Skeletal muscle tissue (tissue), 4 donors: Measurements from ENCODE around the gene PLCD4. TPM values are rescaled to one million over a fixed set of nuclear protein-coding genes. Genes with fewer than 3 reads are reported as not detected.

Source experiments
- H3K27ac ChIP-seq: one replicate; pipeline ENCODE4 v1.7.0; 2013; ENCODE audit warnings: mild to moderate bottlenecking, low read depth, low read length, inconsistent platforms
- H3K27me3 ChIP-seq, 3 donors: one replicate each; pipeline ENCODE4 v1.7.0; 2013; ENCODE audit warnings: low read length in 3 of 3; ENCODE audit not compliant: control insufficient read depth in 3 of 3, insufficient read depth in 3 of 3
- H3K36me3 ChIP-seq, 3 donors: one replicate each; pipeline ENCODE4 v1.7.0; 2013; ENCODE audit warnings: low read length in 3 of 3; ENCODE audit not compliant: control insufficient read depth in 3 of 3, insufficient read depth in 3 of 3
- H3K4me1 ChIP-seq, 3 donors: one replicate each; pipeline ENCODE4 v1.7.0; 2013; ENCODE audit warnings: low read length in 3 of 3, mild to moderate bottlenecking in 3 of 3; ENCODE audit not compliant: control insufficient read depth in 3 of 3, insufficient read depth in 3 of 3
- H3K4me3 ChIP-seq, 3 donors: one replicate each; pipeline ENCODE4 v1.7.0; 2013; ENCODE audit warnings: low read length in 3 of 3
- H3K9ac ChIP-seq, 3 donors: one replicate each; pipeline ENCODE4 v1.7.0; 2013; ENCODE audit warnings: low read length in 3 of 3, mild to moderate bottlenecking in 3 of 3, moderate library complexity in 2 of 3, low read depth in 1 of 3
- H3K9me3 ChIP-seq, 3 donors: one replicate each; pipeline ENCODE4 v1.7.0; 2013; ENCODE audit warnings: low read length in 3 of 3; ENCODE audit not compliant: control insufficient read depth in 3 of 3
- total RNA-seq: library from RNA; depleted of rRNA; stranded (reverse); fragments of >200 nt; gene quantifications from one replicate; pipeline ENCODE4 v1.2.3, GENCODE V29; 2014
- donor health status: Osteomylitis.

The PLCD4 gene
- total RNA-seq, 1 donor from 2014 or later = 27.7 TPM

DNA sequence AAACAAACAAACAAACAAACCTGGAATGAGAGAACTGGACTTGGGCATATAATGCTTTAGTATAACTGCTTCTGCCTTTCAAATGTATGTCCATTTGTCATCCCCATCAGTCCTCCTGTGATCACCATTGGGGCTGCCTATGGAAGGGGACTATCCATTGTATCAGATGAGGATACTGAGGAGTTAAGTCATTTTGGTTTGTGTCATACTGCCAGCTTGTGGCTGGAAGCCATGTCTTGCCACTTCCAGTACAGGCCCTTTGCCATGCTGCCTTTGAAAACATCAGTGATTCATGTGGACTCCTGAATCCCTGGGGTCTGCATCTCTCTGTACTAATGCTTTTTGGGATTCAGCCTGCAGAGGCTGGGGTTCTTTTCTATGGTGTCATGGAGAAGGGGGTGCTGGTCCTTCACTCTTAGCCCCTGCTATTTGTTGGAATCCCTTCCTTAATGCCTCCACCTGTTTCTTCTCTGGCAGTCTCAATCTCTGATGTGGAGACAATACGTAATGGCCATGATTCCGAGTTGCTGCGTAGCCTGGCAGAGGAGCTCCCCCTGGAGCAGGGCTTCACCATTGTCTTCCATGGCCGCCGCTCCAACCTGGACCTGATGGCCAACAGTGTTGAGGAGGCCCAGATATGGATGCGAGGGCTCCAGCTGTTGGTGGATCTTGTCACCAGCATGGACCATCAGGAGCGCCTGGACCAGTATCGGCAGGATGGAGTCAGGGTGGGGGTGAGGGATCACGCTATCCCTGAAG is 10.6 kb downstream of the PLCD4 start:
- no peaks in the 10 kb centered on the region for H3K27me3 ChIP-seq
- no peaks in the 10 kb centered on the region for H3K9me3 ChIP-seq
- H3K4me3 ChIP-seq = no peak overlapping the region
- no peak overlapping the region for H3K27ac ChIP-seq
- no peak overlapping the region for H3K9ac ChIP-seq
- peaks cover 14 to 30% (median 18%) of the 10 kb centered on the region in 3 donors for H3K4me1 ChIP-seq
- peaks cover 17 to 51% (median 21%) of the 10 kb centered on the region in 3 donors for H3K36me3 ChIP-seq

DNA sequence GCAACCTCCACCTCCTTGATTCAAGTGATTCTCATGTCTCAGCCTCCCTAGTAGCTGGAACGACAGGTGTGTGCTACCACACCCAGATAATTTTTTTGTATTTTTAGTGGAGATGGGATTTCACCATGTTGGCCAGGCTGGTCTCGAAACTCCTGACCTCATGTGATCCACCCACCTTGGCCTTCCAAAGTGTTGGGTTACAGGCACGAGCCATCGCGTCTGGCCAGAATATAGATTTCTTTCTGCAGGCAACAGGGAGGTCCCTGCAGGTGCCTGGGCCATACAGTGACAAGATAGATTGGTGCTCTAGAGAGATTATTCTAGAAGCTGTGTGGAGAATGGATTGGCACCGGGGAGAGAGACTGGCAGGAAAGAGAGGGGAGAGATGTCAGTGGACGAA is 13.3 kb downstream of the PLCD4 start:
- Histone ChIP-seq H3K36me3 (peaks cover 14 to 57% (median 25%) of the 10 kb centered on the region in 3 donors), H3K4me3 (no peak overlapping the region), H3K9me3 (no peaks in the 10 kb centered on the region), H3K27me3 (no peaks in the 10 kb centered on the region), H3K4me1 (peaks cover 10 to 17% (median 10%) of the 10 kb centered on the region in 3 donors), H3K9ac (no peak overlapping the region), H3K27ac (no peak overlapping the region)

DNA sequence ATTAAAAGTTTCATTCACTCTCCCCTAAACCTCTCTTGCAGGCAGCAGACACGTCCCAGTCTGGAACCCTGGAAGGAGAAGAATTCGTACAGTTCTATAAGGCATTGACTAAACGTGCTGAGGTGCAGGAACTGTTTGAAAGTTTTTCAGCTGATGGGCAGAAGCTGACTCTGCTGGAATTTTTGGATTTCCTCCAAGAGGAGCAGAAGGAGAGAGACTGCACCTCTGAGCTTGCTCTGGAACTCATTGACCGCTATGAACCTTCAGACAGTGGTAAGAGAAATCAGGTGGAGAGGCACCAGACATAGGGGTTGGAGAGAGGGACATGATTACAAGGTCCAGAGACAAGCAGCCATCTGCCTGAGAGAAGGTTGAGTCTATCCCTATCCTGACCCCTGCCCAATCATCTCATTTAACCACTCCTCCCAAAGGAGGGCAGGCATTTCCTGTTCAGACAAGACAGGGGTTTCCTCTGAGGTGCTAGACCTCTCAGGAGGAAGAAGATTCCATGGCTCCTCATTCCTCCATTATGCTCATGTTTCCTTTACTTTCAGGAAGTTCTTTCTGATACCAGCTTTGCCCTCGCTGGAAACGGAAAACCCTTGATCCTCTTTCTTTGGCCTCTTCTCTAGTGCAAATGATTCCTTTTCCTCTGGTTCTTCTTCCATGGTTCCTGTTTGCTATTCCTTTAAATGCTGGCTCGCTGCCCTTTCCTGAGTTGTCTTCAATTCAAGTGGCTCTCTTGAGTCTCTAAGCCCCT is 15.1 kb downstream of the PLCD4 start:
- Histone ChIP-seq H3K9me3 (no peaks in the 10 kb centered on the region), H3K27ac (no peak overlapping the region), H3K27me3 (no peaks in the 10 kb centered on the region), H3K36me3 (peaks cover 21 to 58% (median 27%) of the 10 kb centered on the region in 3 donors), H3K9ac (no peak overlapping the region), H3K4me3 (no peak overlapping the region), H3K4me1 (peaks cover 9 to 17% (median 10%) of the 10 kb centered on the region in 3 donors)

DNA sequence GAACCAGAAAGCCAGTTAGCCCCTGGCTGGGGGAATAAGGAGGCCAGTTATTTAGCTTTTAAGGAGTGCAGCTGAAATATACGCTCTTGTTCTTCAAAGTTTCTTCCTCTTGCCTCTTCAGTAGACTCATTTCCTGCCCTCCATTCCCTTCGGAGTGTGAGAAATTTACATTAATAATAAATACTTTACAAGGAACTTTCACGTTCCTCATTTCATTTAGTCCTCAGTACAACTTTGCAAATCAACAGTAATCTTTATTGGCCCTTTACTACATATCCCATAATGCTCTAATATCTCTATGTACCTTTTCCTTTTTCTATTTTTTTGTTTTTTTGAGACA is 15.6 kb downstream of the PLCD4 start:
- Histone ChIP-seq H3K27ac (no peak overlapping the region), H3K36me3 (peaks cover 25 to 60% (median 32%) of the 10 kb centered on the region in 3 donors)

DNA sequence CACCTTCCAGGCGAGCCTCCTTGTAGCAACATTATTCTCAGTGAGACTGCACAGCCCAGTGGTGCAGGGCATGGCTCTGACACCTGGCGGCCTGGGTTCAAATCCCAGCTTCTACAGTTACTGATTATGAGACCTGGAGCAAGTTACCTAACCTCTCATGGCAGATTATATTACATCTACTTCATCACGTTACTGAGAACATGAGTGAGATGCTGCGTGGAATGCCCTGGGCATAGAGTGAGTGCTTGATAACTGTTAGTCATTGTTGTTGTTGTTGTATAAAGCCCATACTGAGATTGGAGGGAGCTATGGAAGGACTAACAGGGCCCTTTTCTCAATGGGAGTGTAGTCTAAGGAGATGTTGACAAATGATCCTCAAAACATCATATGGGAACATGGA is 18.7 kb downstream of the PLCD4 start:
- H3K4me3 ChIP-seq = no peak overlapping the region
- H3K27me3 ChIP-seq = no peaks in the 10 kb centered on the region
- H3K4me1 ChIP-seq = peaks cover 6 to 10% (median 8%) of the 10 kb centered on the region in 3 donors
- no peak overlapping the region for H3K27ac ChIP-seq
- peaks cover 31 to 65% (median 43%) of the 10 kb centered on the region in 3 donors for H3K36me3 ChIP-seq
- H3K9me3 ChIP-seq = no peaks in the 10 kb centered on the region
- H3K9ac ChIP-seq = no peak overlapping the region

More for the DNA sequence above, 15.6 kb downstream of the PLCD4 start:
- Histone ChIP-seq H3K27me3 (no peaks in the 10 kb centered on the region), H3K9ac (no peak overlapping the region), H3K4me1 (peaks cover 9 to 17% (median 10%) of the 10 kb centered on the region in 3 donors), H3K4me3 (no peak overlapping the region), H3K9me3 (no peaks in the 10 kb centered on the region)

DNA sequence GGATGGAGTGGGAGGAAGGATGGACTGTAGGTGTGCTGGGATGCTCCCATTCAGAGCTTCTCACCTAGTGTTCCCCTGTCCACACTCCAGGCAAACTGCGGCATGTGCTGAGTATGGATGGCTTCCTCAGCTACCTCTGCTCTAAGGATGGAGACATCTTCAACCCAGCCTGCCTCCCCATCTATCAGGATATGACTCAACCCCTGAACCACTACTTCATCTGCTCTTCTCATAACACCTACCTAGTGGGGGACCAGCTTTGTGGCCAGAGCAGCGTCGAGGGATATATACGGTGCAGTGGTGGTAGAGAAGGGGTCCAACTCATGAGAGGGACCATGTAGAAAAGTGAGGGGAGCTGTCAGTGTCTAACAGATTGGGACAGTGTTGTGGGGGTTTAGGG is 20.2 kb downstream of the PLCD4 start:
- no peaks in the 10 kb centered on the region for H3K9me3 ChIP-seq
- peaks cover under 1 to 2% (median 2%) of the 10 kb centered on the region in 3 donors for H3K4me1 ChIP-seq
- no peak overlapping the region for H3K27ac ChIP-seq
- H3K9ac ChIP-seq = no peak overlapping the region
- no peaks in the 10 kb centered on the region for H3K27me3 ChIP-seq
- H3K36me3 ChIP-seq = peaks cover 41 to 72% (median 49%) of the 10 kb centered on the region in 3 donors
- no peak overlapping the region for H3K4me3 ChIP-seq

DNA sequence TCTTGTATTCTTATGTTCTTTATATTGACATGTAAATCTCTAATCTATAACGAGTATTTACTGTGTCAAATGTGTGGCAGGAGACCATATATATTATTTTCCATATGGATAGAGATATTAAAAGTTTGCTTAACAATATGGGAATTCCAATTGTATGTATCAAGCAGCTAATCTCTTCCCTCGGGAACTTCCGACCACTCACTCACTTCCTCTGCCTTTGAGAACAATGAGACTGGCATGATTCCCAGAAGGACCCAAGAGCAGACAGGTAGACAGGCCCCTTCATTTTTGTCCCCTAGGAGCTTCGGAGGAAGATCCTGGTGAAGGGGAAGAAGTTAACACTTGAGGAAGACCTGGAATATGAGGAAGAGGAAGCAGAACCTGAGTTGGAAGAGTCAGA is 24.1 kb downstream of the PLCD4 start:
- no peaks in the 10 kb centered on the region for H3K9me3 ChIP-seq
- H3K9ac ChIP-seq = no peak overlapping the region
- no peaks in the 10 kb centered on the region for H3K27me3 ChIP-seq
- no peak overlapping the region for H3K4me3 ChIP-seq
- no peaks in the 10 kb centered on the region for H3K4me1 ChIP-seq
- H3K27ac ChIP-seq = no peak overlapping the region
- H3K36me3 ChIP-seq = peaks cover 67 to 80% (median 70%) of the 10 kb centered on the region in 3 donors

DNA sequence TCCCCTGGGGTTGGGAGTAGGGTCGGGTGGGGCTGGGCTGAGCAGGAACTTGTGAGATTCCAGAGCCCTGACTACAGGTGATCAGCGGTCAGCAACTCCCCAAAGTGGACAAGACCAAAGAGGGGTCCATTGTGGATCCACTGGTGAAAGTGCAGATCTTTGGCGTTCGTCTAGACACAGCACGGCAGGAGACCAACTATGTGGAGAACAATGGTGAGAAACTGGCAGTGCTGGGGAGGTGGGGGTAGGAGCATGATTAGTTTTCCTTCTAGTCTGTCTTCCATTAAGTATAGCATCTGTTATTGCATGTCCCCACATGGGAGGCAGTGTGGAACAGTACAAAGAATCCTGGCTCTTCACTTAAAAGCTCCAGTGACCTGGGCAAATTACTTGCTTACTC is 28.0 kb downstream of the PLCD4 start:
- Histone ChIP-seq H3K9ac (no peak overlapping the region), H3K4me3 (no peak overlapping the region), H3K27me3 (no peaks in the 10 kb centered on the region), H3K27ac (no peak overlapping the region), H3K9me3 (no peaks in the 10 kb centered on the region), H3K4me1 (no peaks in the 10 kb centered on the region), H3K36me3 (peaks cover 77 to 85% (median 82%) of the 10 kb centered on the region in 3 donors)

DNA sequence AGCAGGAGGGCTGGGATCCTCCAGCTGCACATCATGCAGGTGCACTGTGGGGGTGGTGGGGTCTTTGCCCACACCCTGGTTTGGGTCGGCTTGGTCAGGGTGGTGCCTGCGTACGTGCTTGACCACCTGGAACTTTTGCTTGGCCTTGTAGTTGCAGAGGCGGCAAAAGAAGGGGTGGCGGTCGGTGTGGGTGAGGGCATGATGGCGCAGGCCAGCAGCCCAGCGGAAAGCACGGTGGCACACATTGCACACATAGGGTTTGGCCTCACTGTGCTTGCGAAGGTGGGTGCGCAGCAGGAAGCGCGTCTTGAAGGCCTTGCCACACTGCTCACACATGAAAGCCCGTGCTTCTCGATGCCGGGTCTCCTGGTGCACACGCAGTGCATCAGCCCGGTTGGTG is 30.7 kb downstream of the PLCD4 start:
- H3K27ac ChIP-seq = no peak overlapping the region
- no peak overlapping the region for H3K9ac ChIP-seq
- no peak overlapping the region for H3K4me3 ChIP-seq
- no peaks in the 10 kb centered on the region for H3K27me3 ChIP-seq
- H3K4me1 ChIP-seq = no peaks in the 10 kb centered on the region
- no peaks in the 10 kb centered on the region for H3K9me3 ChIP-seq
- peaks cover 76 to 85% (median 83%) of the 10 kb centered on the region in 3 donors for H3K36me3 ChIP-seq

DNA sequence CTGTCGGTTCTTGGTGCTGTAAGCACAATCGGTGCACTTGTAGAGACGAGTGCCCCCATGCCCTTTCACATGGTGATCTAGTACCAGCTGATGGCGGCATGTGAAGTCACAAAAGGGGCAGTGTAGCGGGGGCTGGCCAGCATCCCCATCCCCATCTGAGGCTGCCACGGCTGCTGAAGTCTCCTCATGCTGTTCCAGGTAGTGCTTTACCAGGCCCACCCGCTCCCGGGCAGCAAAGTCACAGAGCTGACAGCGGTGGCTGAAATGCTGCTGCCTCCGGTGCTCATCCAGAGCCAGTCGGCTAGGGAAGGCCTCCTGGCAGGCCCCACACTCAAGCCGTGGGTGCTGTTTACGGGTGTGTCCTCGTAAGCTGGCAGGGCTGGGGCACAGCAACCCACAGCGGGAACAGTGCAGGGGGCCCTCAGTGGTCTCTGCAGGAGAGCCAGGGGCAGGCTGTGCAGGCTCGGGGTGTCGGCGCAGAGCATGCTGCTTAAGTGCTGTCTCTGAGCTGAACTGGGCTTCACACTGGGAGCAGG is 34.5 kb downstream of the PLCD4 start:
- Histone ChIP-seq H3K27ac (no peak overlapping the region), H3K4me1 (no peaks in the 10 kb centered on the region), H3K4me3 (no peak overlapping the region), H3K9ac (no peak overlapping the region), H3K36me3 (peaks cover 72 to 84% (median 79%) of the 10 kb centered on the region in 3 donors), H3K9me3 (no peaks in the 10 kb centered on the region), H3K27me3 (no peaks in the 10 kb centered on the region)
